Spleen (tissue), 11 donors: Measurements from ENCODE around the gene PDZK1IP1. TPM values are rescaled to one million over a fixed set of nuclear protein-coding genes. Genes with fewer than 3 reads are reported as not detected.

ENCODE experiments used
- DNase-seq: peaks from one replicate; pipeline ENCODE4 v3.0.0-alpha.2; 2020
- H3K27ac ChIP-seq, 8 donors: fragments of 200-600 bp; sonication (generic) in 7 of 8; 1 replicate in 4 of 8; 2 replicates in 4 of 8; pipeline versions ENCODE4 v1.5.0 to v1.8.0; 2016 to 2021; ENCODE audit warnings: inconsistent platforms in 4 of 8, mild to moderate bottlenecking in 4 of 8, moderate library complexity in 1 of 8
- H3K27me3 ChIP-seq, 7 donors: fragments of 200-600 bp; sonication (generic) in 6 of 7; replicated peaks in 1 of 7; 1 replicate in 4 of 7; 2 replicates in 3 of 7; pipeline versions ENCODE4 v1.5.0 to v1.8.0; 2016 to 2021; ENCODE audit warnings: inconsistent platforms in 3 of 7, mild to moderate bottlenecking in 1 of 7
- H3K36me3 ChIP-seq, 6 donors: fragments of 200-600 bp; sonication (generic) in 5 of 6; 1 replicate in 4 of 6; 2 replicates in 2 of 6; pipeline versions ENCODE4 v1.5.0 to v1.8.0; 2016 to 2021; ENCODE audit warnings: inconsistent platforms in 2 of 6
- H3K4me1 ChIP-seq, 6 donors: fragments of 200-600 bp; sonication (generic) in 5 of 6; 1 replicate in 3 of 6; 2 replicates in 3 of 6; pipeline versions ENCODE4 v1.5.0 to v1.8.0; 2016 to 2021; ENCODE audit warnings: inconsistent platforms in 3 of 6
- H3K4me3 ChIP-seq, 8 donors: fragments of 200-600 bp; sonication (generic) in 7 of 8; 1 replicate in 4 of 8; 2 replicates in 4 of 8; pipeline versions ENCODE4 v1.5.0 to v1.8.0; 2016 to 2021; ENCODE audit warnings: inconsistent platforms in 4 of 8, mild to moderate bottlenecking in 4 of 8, moderate library complexity in 2 of 8
- H3K9me3 ChIP-seq, 8 donors: fragments of 200-600 bp; sonication (generic) in 7 of 8; 1 replicate in 4 of 8; 2 replicates in 4 of 8; pipeline versions ENCODE4 v1.5.0 to v1.8.0; 2016 to 2021; ENCODE audit warnings: inconsistent platforms in 4 of 8
- CTCF ChIP-seq, 11 experiments: fragments of 200-600 bp in 7 of 11; fragments of 450-650 bp in 4 of 11; sonication (generic) in 4 of 11; IDR thresholded peaks in 8 of 11; conservative IDR thresholded peaks in 3 of 11; 1 replicate in 7 of 11; 2 replicates in 4 of 11; pipeline versions ENCODE4 v1.4.0 to v1.8.0; 2016 to 2021; ENCODE audit warnings: antibody characterized with exemption in 11 of 11, inconsistent platforms in 4 of 11, mild to moderate bottlenecking in 1 of 11
- POLR2A ChIP-seq, 3 donors: fragments of 450-650 bp; IDR thresholded peaks; one replicate each; pipeline ENCODE4 v1.5.1; 2017; ENCODE audit warnings: antibody characterized with exemption in 3 of 3, mild to moderate bottlenecking in 1 of 3
- POLR2AphosphoS5 ChIP-seq, 3 donors: sonication (generic); formaldehyde crosslinking; IDR thresholded peaks; one replicate each; pipeline ENCODE4 v1.5.1; 2017; ENCODE audit warnings: antibody characterized with exemption in 3 of 3
- WGBS, 5 donors: extraction: QIAGEN DNeasy Blood & Tissue Kit in 3 of 5; methylation state at CpG; one replicate each; pipeline versions ENCODE4 v1.1.5 to v1.1.7; 2013 to 2018; 5-methylcytosine and 5-hydroxymethylcytosine counted together
- intact Hi-C: fragments of 100-400 bp; cut with DNase I; formaldehyde crosslinking; loops from one replicate; pipeline ENCODE4 v1.15.0; 2023; ENCODE audit warnings: low total_unique reads
- polyA plus RNA-seq, 3 donors: library from polyadenylated mRNA; stranded (reverse); fragments of 200-250 nt; gene quantifications; one replicate each; pipeline ENCODE4 v1.2.1, GENCODE V29; 2013
- total RNA-seq, 7 donors: library from RNA; depleted of rRNA in 3 of 7; stranded (reverse); fragments of >200 nt in 3 of 7; fragmentation: NEBNext Ultra II Directional in 4 of 7; extraction: Animal tissue kit (Norgen Biotek cat#: 25700) in 4 of 7; gene quantifications; one replicate each; pipeline versions ENCODE4 v1.1.0 to v1.2.1, GENCODE V29; 2016 to 2021
- donor health status: healthy with polysubstance abuse.
- donor health status: DM: no; HTN: no; CAD: no; lungs with moderate emphysema.
- donor health status: DM: no; HTN: no; CAD: no.
- donor health status: Bipolar disorder and iron deficiency.
- donor health status: healthy.
- donor health status: DM: no; HTN: no; CAD: no.
- donor health status: DM: yes; HTN: yes; CAD: no.

The PDZK1IP1 gene
- total and polyA plus RNA-seq, 10 donors = 0.22 to 11.0 (median 3.6) TPM

GRCh38 chr1:47235241-47235681, 45.4 kb upstream of the PDZK1IP1 start:
- H3K27ac ChIP-seq = peak overlapping the region in 4 of 8 donors; percentile 1 to 43 (median 12)
- TF ChIP-seq POLR2AphosphoS5 (IDR thresholded peaks at IDR 0.05) (peak in 2 of 3 donors; percentile 43 to 47), POLR2A (IDR thresholded peaks at IDR 0.05) (no peak)
- no peak for DNase-seq
- whole genome bisulfite sequencing, 5 donors = 6 to 14% (median 8%) methylated on average over 14 to 21 of the region's 21 CpGs
- no peaks in the 10 kb centered on the region for H3K9me3 ChIP-seq
- peaks cover 6 to 75% (median 43%) of the 10 kb centered on the region in 7 donors for H3K27me3 ChIP-seq
- H3K36me3 ChIP-seq = no peaks in the 10 kb centered on the region
- H3K4me1 ChIP-seq = peaks cover 0 to 44% (median 36%) of the 10 kb centered on the region in 6 donors
- intact Hi-C loops = no loop called here
- H3K4me3 ChIP-seq = no peak overlapping the region

- Histone ChIP-seq H3K36me3 (no peaks in the 10 kb centered on the region), H3K27ac (peak overlapping the region in 1 of 8 donors; percentile 92), H3K9me3 (no peaks in the 10 kb centered on the region), H3K27me3 (peaks cover 6 to 82% (median 61%) of the 10 kb centered on the region in 7 donors), H3K4me1 (peaks cover 0 to 58% (median 48%) of the 10 kb centered on the region in 6 donors), H3K4me3 (no peak overlapping the region)
- WGBS, 5 donors = 89 to 91% (median 90%) methylated on average over 6 of the region's 6 CpGs
- intact Hi-C loops = no loop called here
- DNase-seq = no peak
- no peak for TF ChIP-seq POLR2AphosphoS5 (IDR thresholded peaks at IDR 0.05)
- no peak for TF ChIP-seq CTCF (IDR thresholded peaks at IDR 0.05 in 8 of 11, conservative IDR thresholded peaks at IDR 0.05 in 3 of 11)
- no peak for TF ChIP-seq POLR2A (IDR thresholded peaks at IDR 0.05)
Observed at GRCh38 chr1:47233186-47233585, 43.4 kb upstream of the PDZK1IP1 start.

- H3K27me3 ChIP-seq = peaks cover 6 to 87% (median 68%) of the 10 kb centered on the region in 7 donors
- H3K4me3 ChIP-seq = peak within 1 kb of the TSS; percentile 23 to 69 (median 34)
- 6 to 12% (median 8%) methylated on average over 24 to 51 of the region's 51 CpGs for WGBS, 5 donors
- no peaks in the 10 kb centered on the region for H3K9me3 ChIP-seq
- peaks cover 0 to 67% (median 52%) of the 10 kb centered on the region in 6 donors for H3K4me1 ChIP-seq
- intact Hi-C loops = no loop called here
- peak within 1 kb of the TSS; percentile 59 to 92 (median 80) for H3K27ac ChIP-seq
- no peak for DNase-seq
- H3K36me3 ChIP-seq = no peaks in the 10 kb centered on the region
- peak in 2 of 3 donors; percentile 6 to 79 for TF ChIP-seq POLR2AphosphoS5 (IDR thresholded peaks at IDR 0.05)
- TF ChIP-seq CTCF (IDR thresholded peaks at IDR 0.05 in 8 of 11, conservative IDR thresholded peaks at IDR 0.05 in 3 of 11) = no peak
Observed at GRCh38 chr1:47232187-47232874, 42.5 kb upstream of the PDZK1IP1 start, which contains the start of gene TAL1. Gene TAL1, minus strand, starts transcription at chr1:47232225. Its CDS starts 6,337 bp downstream, at chr1:47225888.

- H3K4me1 ChIP-seq = peaks cover 0 to 74% (median 56%) of the 10 kb centered on the region in 6 donors
- no peaks in the 10 kb centered on the region for H3K9me3 ChIP-seq
- H3K27ac ChIP-seq = peak overlapping the region; percentile 59 to 92 (median 80)
- 0 to 3% (median 2%) methylated on average over 53 to 62 of the region's 62 CpGs for WGBS, 5 donors
- peaks cover 6 to 94% (median 76%) of the 10 kb centered on the region in 7 donors for H3K27me3 ChIP-seq
- peak overlapping the region; percentile 23 to 69 (median 34) for H3K4me3 ChIP-seq
- intact Hi-C loops = no loop called here
- TF ChIP-seq CTCF (IDR thresholded peaks at IDR 0.05 in 8 of 11, conservative IDR thresholded peaks at IDR 0.05 in 3 of 11) = no peak
- peak in 1 of 3 donors; percentile 69 for TF ChIP-seq POLR2A (IDR thresholded peaks at IDR 0.05)
- TF ChIP-seq POLR2AphosphoS5 (IDR thresholded peaks at IDR 0.05) = peak; percentile 72 to 82 (median 78)
- no peak for DNase-seq
- no peaks in the 10 kb centered on the region for H3K36me3 ChIP-seq
Observed at GRCh38 chr1:47231301-47232186, 41.7 kb upstream of the PDZK1IP1 start.
